Uterus (tissue), 4 donors: Measurements from ENCODE around the gene GPT2. TPM values are rescaled to one million over a fixed set of nuclear protein-coding genes. Genes with fewer than 3 reads are reported as not detected.

Experiments
- DNase-seq, 2 donors: peaks; one replicate each; pipeline ENCODE4 v3.0.0-alpha.2; 2019 to 2020
- H3K27ac ChIP-seq, 2 donors: fragments of 200-600 bp; sonication (generic); 1 replicate in 1 of 2; 2 replicates in 1 of 2; pipeline ENCODE4 v1.5.1; 2016 to 2018
- H3K27me3 ChIP-seq, 2 donors: fragments of 200-600 bp; sonication (generic); one replicate each; pipeline ENCODE4 v1.5.1; 2018 to 2019; ENCODE audit warnings: control low read depth in 1 of 2
- H3K36me3 ChIP-seq, 2 donors: fragments of 200-600 bp; sonication (generic); one replicate each; pipeline ENCODE4 v1.5.1; 2019; ENCODE audit warnings: control low read depth in 1 of 2
- H3K4me1 ChIP-seq, 2 donors: fragments of 200-600 bp; sonication (generic); one replicate each; pipeline ENCODE4 v1.5.1; 2018 to 2019; ENCODE audit warnings: control low read depth in 1 of 2
- H3K4me3 ChIP-seq, 2 donors: fragments of 200-600 bp; sonication (generic); 1 replicate in 1 of 2; 2 replicates in 1 of 2; pipeline ENCODE4 v1.5.1; 2018 to 2019; ENCODE audit warnings: mild to moderate bottlenecking in 1 of 2
- H3K9me3 ChIP-seq, 2 donors: fragments of 200-600 bp; sonication (generic); one replicate each; pipeline ENCODE4 v1.5.1; 2019; ENCODE audit warnings: control low read depth in 1 of 2
- POLR2A ChIP-seq, 2 donors: fragments of 450-650 bp; IDR thresholded peaks; one replicate each; pipeline ENCODE4 v1.6.1; 2016; ENCODE audit warnings: antibody characterized with exemption in 2 of 2, mild to moderate bottlenecking in 1 of 2, moderate library complexity in 1 of 2
- intact Hi-C: fragments of 100-400 bp; cut with DNase I; formaldehyde crosslinking; loops from one replicate; pipeline ENCODE4 v1.15.1; 2023; ENCODE audit warnings: low total_unique reads
- total RNA-seq, 4 donors: library from RNA; depleted of rRNA in 3 of 4; stranded (reverse); fragments of >200 nt in 3 of 4; gene quantifications; one replicate each; pipeline versions ENCODE4 v1.1.0 to v1.2.4, GENCODE V29; 2014 to 2023
- TF ChIP-seq, protein P1 (sequence below), 4 experiments: fragments of 200-600 bp in 2 of 4; fragments of 450-650 bp in 2 of 4; sonication (generic) in 2 of 4; IDR thresholded peaks; one replicate each; pipeline ENCODE4 v1.5.1; 2016 to 2019; ENCODE audit warnings: antibody characterized with exemption in 4 of 4, mild to moderate bottlenecking in 2 of 4, moderate library complexity in 1 of 4
- donor health status: DM: yes; HTN: yes; CAD: no.

Gene GPT2
- total RNA-seq, 4 donors from 2014 or later, result 1.5 to 11.0 (median 4.4) TPM; not detected in 1

DNA sequence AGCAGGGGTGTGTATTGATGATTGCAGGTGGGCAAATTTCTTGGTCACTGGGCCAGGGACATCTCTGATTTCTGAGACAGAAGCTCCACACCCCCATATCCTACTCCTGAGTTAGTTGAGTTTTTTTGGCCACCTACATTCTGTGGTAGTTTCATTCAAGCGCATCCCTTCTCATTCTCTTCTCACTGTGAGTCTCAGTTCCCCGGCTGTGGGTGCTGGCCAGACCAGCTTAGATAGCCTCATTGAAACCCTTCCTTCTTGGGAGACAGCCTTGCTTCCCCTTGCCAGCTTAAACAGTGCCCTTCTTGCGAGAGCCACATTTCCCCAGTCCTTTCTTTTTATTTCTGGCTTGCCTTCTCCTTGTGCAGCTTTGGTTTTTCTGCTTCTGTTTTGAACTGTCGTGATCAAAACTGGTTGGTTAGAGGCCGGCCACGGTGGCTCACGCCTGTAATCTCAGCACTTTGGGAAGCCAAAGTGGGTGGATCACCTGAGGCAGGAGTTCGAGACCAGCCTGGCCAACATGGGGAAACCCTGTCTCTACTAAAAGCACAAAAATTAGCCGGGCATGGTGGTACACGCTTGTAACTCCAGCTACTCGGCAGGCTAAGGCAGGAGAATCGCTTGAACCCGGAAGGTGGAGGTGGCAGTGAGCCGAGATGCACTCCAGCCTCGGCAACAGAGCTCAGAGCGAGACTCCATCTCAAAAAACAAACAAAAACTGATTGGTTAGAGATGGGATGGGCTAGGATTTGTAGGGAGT lies 2.8 kb downstream of the GPT2 start:
- no peaks in the 10 kb centered on the region for H3K27me3 ChIP-seq
- intact Hi-C loops, result no loop called here
- no peak for DNase-seq
- no peak overlapping the region for H3K4me3 ChIP-seq
- no peak for TF ChIP-seq POLR2A (IDR thresholded peaks at IDR 0.05)
- TF ChIP-seq, protein P1, sequence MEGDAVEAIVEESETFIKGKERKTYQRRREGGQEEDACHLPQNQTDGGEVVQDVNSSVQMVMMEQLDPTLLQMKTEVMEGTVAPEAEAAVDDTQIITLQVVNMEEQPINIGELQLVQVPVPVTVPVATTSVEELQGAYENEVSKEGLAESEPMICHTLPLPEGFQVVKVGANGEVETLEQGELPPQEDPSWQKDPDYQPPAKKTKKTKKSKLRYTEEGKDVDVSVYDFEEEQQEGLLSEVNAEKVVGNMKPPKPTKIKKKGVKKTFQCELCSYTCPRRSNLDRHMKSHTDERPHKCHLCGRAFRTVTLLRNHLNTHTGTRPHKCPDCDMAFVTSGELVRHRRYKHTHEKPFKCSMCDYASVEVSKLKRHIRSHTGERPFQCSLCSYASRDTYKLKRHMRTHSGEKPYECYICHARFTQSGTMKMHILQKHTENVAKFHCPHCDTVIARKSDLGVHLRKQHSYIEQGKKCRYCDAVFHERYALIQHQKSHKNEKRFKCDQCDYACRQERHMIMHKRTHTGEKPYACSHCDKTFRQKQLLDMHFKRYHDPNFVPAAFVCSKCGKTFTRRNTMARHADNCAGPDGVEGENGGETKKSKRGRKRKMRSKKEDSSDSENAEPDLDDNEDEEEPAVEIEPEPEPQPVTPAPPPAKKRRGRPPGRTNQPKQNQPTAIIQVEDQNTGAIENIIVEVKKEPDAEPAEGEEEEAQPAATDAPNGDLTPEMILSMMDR (IDR thresholded peaks at IDR 0.05), result no peak
- no peaks in the 10 kb centered on the region for H3K9me3 ChIP-seq
- no peaks in the 10 kb centered on the region for H3K4me1 ChIP-seq
- H3K27ac ChIP-seq, result no peak overlapping the region
- no peaks in the 10 kb centered on the region for H3K36me3 ChIP-seq

GRCh38 chr16:46887524-46887854 lies 3.3 kb downstream of the GPT2 start:
- TF ChIP-seq, protein P1 (IDR thresholded peaks at IDR 0.05), result no peak
- TF ChIP-seq POLR2A (IDR thresholded peaks at IDR 0.05), result no peak
- intact Hi-C loops, result no loop called here
- no peak overlapping the region for H3K27ac ChIP-seq
- no peaks in the 10 kb centered on the region for H3K36me3 ChIP-seq
- H3K27me3 ChIP-seq, result no peaks in the 10 kb centered on the region
- H3K4me1 ChIP-seq, result no peaks in the 10 kb centered on the region
- no peaks in the 10 kb centered on the region for H3K9me3 ChIP-seq
- no peak for DNase-seq
- no peak overlapping the region for H3K4me3 ChIP-seq

DNA sequence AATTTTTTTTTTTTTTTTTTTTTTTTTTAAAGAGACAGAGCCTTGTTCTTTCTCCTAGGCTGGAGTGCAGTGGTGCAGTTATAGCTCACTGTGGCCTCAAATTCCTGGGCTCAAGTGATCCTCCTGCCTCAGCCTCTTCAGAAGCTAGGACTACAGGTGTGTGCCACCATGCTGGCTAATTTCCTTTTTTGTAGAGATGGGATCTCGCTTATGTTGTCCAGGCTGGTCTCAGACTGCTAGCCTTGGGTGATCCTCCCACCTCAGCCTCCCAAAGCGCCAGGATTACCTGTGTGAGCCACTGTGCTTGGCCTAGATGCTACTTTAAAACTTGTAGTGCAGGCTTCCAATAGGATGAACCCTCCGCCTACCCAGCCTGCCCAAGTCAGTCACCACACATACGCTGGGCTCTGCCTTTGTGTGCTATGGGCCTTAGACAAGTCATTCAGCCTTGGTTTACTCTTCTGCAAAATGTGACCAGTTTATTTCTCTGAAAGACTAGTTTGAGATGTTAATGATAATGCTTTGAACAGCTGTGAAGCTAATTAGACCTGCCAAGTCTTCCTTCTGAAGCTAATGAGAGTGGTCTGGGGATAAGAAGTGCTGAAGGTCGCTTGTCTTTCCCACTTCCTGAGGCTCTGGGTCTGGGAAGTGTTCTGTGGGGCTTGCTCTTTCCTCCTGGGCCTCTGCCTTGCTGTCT lies 5.2 kb downstream of the GPT2 start:
- intact Hi-C loops, result no loop called here
- Histone ChIP-seq H3K27me3 (no peaks in the 10 kb centered on the region), H3K27ac (no peak overlapping the region), H3K4me1 (no peaks in the 10 kb centered on the region), H3K9me3 (no peaks in the 10 kb centered on the region), H3K36me3 (no peaks in the 10 kb centered on the region), H3K4me3 (no peak overlapping the region)
- TF ChIP-seq, protein P1 (IDR thresholded peaks at IDR 0.05), result no peak
- no peak for TF ChIP-seq POLR2A (IDR thresholded peaks at IDR 0.05)
- DNase-seq, result no peak

- intact Hi-C loops, result no loop called here
- DNase-seq, result no peak
- Histone ChIP-seq H3K36me3 (no peaks in the 10 kb centered on the region), H3K27ac (no peak overlapping the region), H3K4me3 (no peak overlapping the region), H3K9me3 (no peaks in the 10 kb centered on the region), H3K27me3 (no peaks in the 10 kb centered on the region), H3K4me1 (no peaks in the 10 kb centered on the region)
- no peak for TF ChIP-seq POLR2A (IDR thresholded peaks at IDR 0.05)
- TF ChIP-seq, protein P1 (IDR thresholded peaks at IDR 0.05), result no peak
Measured at GRCh38 chr16:46889942-46890300, 5.8 kb downstream of the GPT2 start.

- intact Hi-C loops, result no loop called here
- H3K36me3 ChIP-seq, result no peaks in the 10 kb centered on the region
- DNase-seq, result no peak
- H3K27ac ChIP-seq, result no peak overlapping the region
- no peaks in the 10 kb centered on the region for H3K27me3 ChIP-seq
- TF ChIP-seq POLR2A (IDR thresholded peaks at IDR 0.05), result no peak
- TF ChIP-seq, protein P1 (IDR thresholded peaks at IDR 0.05), result no peak
- H3K9me3 ChIP-seq, result no peaks in the 10 kb centered on the region
- no peak overlapping the region for H3K4me3 ChIP-seq
- H3K4me1 ChIP-seq, result no peaks in the 10 kb centered on the region
Measured at GRCh38 chr16:46891910-46892309, 7.7 kb downstream of the GPT2 start.
